HEK293 (cell line): ENCODE measurements around the gene CCDC85C.

Source experiments
- CTCF ChIA-PET: fragments of 350-600 bp; formaldehyde crosslinking; extraction: SDS; loops from one replicate; lab custom pipeline; 2021; ENCODE audit warnings: antibody characterized with exemption; lab: Yijun Ruan, JAX
- POLR2A ChIA-PET: fragments of 300-600 bp; formaldehyde crosslinking; extraction: SDS; loops from one replicate; lab custom pipeline; 2020; ENCODE audit warnings: antibody characterized with exemption, inconsistent platforms; lab: Yijun Ruan, JAX
- H3K27ac ChIP-seq: fragments of 200-500 bp; sonication (Bioruptor generic); 2 replicates; pipeline ENCODE4 v1.5.1; 2014; ENCODE audit warnings: low read depth, low read length, control low read depth, inconsistent platforms; ENCODE audit errors: extremely low read depth
- H3K36me3 ChIP-seq, 2 experiments: fragments of 200-500 bp in 1 of 2; sonication (Bioruptor generic) in 1 of 2; 1 replicate in 1 of 2; 2 replicates in 1 of 2; pipeline ENCODE4 v1.5.1; 2014 to 2017; ENCODE audit warnings: inconsistent platforms in 2 of 2, low read length in 2 of 2; ENCODE audit not compliant: control insufficient read depth in 2 of 2, insufficient read depth in 1 of 2
- H3K4me1 ChIP-seq: fragments of 200-500 bp; sonication (Bioruptor generic); 2 replicates; pipeline ENCODE4 v1.5.1; 2014; ENCODE audit warnings: mild to moderate bottlenecking, low read length, inconsistent platforms; ENCODE audit not compliant: control insufficient read depth, insufficient read depth
- H3K4me3 ChIP-seq: 2 replicates; pipeline ENCODE4 v1.5.1; 2011; ENCODE audit warnings: low read depth, mild to moderate bottlenecking, control low read depth, low read length, moderate library complexity
- H3K9me3 ChIP-seq: fragments of 200-500 bp; sonication (Bioruptor generic); 2 replicates; pipeline ENCODE4 v1.5.1; 2014; ENCODE audit warnings: low read depth, low read length, inconsistent platforms; ENCODE audit not compliant: control insufficient read depth, insufficient read depth
- HOXD13 ChIP-seq: sonication (generic); formaldehyde crosslinking; IDR thresholded peaks from 2 replicates; pipeline ENCODE4 v1.8.0; 2022; ENCODE audit warnings: missing genetic modification reagents, borderline replicate concordance
- KLF16 ChIP-seq: fragments of 450-650 bp; formaldehyde crosslinking; IDR thresholded peaks from 2 replicates; pipeline ENCODE4 v1.5.1; 2017; ENCODE audit warnings: missing biosample characterization, missing genetic modification characterization
- RBAK ChIP-seq: fragments of 450-650 bp; formaldehyde crosslinking; IDR thresholded peaks from 2 replicates; pipeline ENCODE4 v1.5.1; 2016; ENCODE audit warnings: missing biosample characterization, missing genetic modification characterization
- SP7 ChIP-seq: fragments of 450-650 bp; formaldehyde crosslinking; IDR thresholded peaks from 2 replicates; pipeline ENCODE4 v1.5.1; 2016; ENCODE audit warnings: missing biosample characterization, missing genetic modification characterization
- TRIM28 ChIP-seq: IDR thresholded peaks from 2 replicates; pipeline ENCODE4 v1.6.1; 2011; ENCODE audit warnings: low read length, control low read depth, borderline replicate concordance
- YY1 ChIP-seq: fragments of 450-650 bp; formaldehyde crosslinking; IDR thresholded peaks from 2 replicates; pipeline ENCODE4 v1.5.1; 2018; ENCODE audit warnings: missing biosample characterization, missing genetic modification characterization
- ZNF140 ChIP-seq: fragments of 450-650 bp; formaldehyde crosslinking; IDR thresholded peaks from 2 replicates; pipeline ENCODE4 v1.5.1; 2016; ENCODE audit warnings: missing biosample characterization, missing genetic modification characterization
- ZNF169 ChIP-seq: fragments of 450-650 bp; formaldehyde crosslinking; IDR thresholded peaks from 2 replicates; pipeline ENCODE4 v1.5.1; 2016; ENCODE audit warnings: missing biosample characterization, missing genetic modification characterization
- ZNF2 ChIP-seq: fragments of 450-650 bp; formaldehyde crosslinking; IDR thresholded peaks from 2 replicates; pipeline ENCODE4 v1.5.1; 2016; ENCODE audit warnings: missing biosample characterization, missing genetic modification characterization
- ZNF239 ChIP-seq: fragments of 450-650 bp; formaldehyde crosslinking; IDR thresholded peaks from 2 replicates; pipeline ENCODE4 v1.5.1; 2016; ENCODE audit warnings: missing biosample characterization, missing genetic modification characterization
- ZNF324 ChIP-seq: fragments of 450-650 bp; formaldehyde crosslinking; IDR thresholded peaks from 2 replicates; pipeline ENCODE4 v1.5.1; 2016; ENCODE audit warnings: missing biosample characterization, missing genetic modification characterization
- ZNF366 ChIP-seq: fragments of 450-650 bp; formaldehyde crosslinking; conservative IDR thresholded peaks from 2 replicates; pipeline ENCODE4 v1.5.1; 2016; ENCODE audit warnings: missing biosample characterization, missing genetic modification characterization
- ZNF37A ChIP-seq: fragments of 450-650 bp; IDR thresholded peaks from 2 replicates; pipeline ENCODE4 v1.5.1; 2018; ENCODE audit warnings: missing biosample characterization, missing genetic modification characterization
- ZNF391 ChIP-seq: fragments of 450-650 bp; formaldehyde crosslinking; IDR thresholded peaks from 2 replicates; pipeline ENCODE4 v1.5.1; 2016; ENCODE audit warnings: low read depth, missing biosample characterization, missing genetic modification characterization, borderline replicate concordance
- ZNF555 ChIP-seq: fragments of 450-650 bp; formaldehyde crosslinking; conservative IDR thresholded peaks from 2 replicates; pipeline ENCODE4 v1.5.1; 2017; ENCODE audit warnings: missing biosample characterization, mild to moderate bottlenecking, missing genetic modification characterization, inconsistent platforms
- ZNF596 ChIP-seq: fragments of 450-650 bp; IDR thresholded peaks from 2 replicates; pipeline ENCODE4 v1.5.0; 2018; ENCODE audit warnings: missing biosample characterization, mild to moderate bottlenecking, missing genetic modification characterization, moderate library complexity
- ZNF600 ChIP-seq: fragments of 450-650 bp; formaldehyde crosslinking; IDR thresholded peaks from 2 replicates; pipeline ENCODE4 v1.5.1; 2016; ENCODE audit warnings: missing biosample characterization, missing genetic modification characterization
- ZNF830 ChIP-seq: fragments of 450-650 bp; IDR thresholded peaks from 2 replicates; pipeline ENCODE4 v1.5.0; 2018; ENCODE audit warnings: missing biosample characterization, missing genetic modification characterization, low read depth, mild to moderate bottlenecking, moderate library complexity
- ZXDB ChIP-seq: fragments of 450-650 bp; formaldehyde crosslinking; IDR thresholded peaks from 2 replicates; pipeline ENCODE4 v1.5.1; 2016; ENCODE audit warnings: missing biosample characterization, missing genetic modification characterization
- TF ChIP-seq, protein P1 (sequence below): fragments of 450-650 bp; formaldehyde crosslinking; IDR thresholded peaks from 2 replicates; pipeline ENCODE4 v1.5.1; 2017; ENCODE audit warnings: missing biosample characterization, missing genetic modification characterization
- TF ChIP-seq, protein P2 (sequence below): fragments of 450-650 bp; formaldehyde crosslinking; IDR thresholded peaks from 2 replicates; pipeline ENCODE4 v1.5.1; 2016; ENCODE audit warnings: missing biosample characterization, missing genetic modification characterization
- TF ChIP-seq, protein P3 (sequence below): fragments of 450-650 bp; formaldehyde crosslinking; IDR thresholded peaks from 2 replicates; pipeline ENCODE4 v1.5.1; 2016; ENCODE audit warnings: missing biosample characterization, missing genetic modification characterization, borderline replicate concordance

The CCDC85C gene

DNA sequence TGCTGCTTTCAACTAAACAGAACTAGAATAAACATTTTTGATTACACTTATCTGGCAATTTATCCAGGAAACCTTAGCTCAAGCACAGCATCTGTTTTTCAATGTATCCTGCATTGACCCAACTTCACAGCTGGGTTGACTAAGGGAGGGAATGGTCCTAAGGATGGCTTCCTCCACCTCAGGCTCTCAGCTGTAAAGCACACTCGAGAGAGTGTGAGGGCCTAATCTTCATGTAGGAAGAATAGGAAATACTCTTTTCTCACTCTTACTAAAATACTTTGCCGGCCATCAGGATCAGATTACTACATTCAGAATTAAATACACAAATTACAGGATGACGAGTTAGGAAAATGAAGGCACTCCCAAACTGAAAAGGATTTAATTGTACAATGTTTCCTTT is 130.5 kb downstream of the CCDC85C start:
- ChIA-PET CTCF (interaction anchor here (0.7 to 0.9 kb wide), 3 partner anchors 8 to 912 kb away, joined by 3 to 5 read pairs (median 4); no protein-coding TSS in a partner anchor), POLR2A (no interaction called here)
- H3K27ac ChIP-seq, result no peak overlapping the region
- peaks cover 31% of the 10 kb centered on the region for H3K4me1 ChIP-seq
- H3K9me3 ChIP-seq, result no peaks in the 10 kb centered on the region
- no peaks in the 10 kb centered on the region for H3K36me3 ChIP-seq
- H3K4me3 ChIP-seq, result no peak overlapping the region
- TF ChIP-seq, protein P1, sequence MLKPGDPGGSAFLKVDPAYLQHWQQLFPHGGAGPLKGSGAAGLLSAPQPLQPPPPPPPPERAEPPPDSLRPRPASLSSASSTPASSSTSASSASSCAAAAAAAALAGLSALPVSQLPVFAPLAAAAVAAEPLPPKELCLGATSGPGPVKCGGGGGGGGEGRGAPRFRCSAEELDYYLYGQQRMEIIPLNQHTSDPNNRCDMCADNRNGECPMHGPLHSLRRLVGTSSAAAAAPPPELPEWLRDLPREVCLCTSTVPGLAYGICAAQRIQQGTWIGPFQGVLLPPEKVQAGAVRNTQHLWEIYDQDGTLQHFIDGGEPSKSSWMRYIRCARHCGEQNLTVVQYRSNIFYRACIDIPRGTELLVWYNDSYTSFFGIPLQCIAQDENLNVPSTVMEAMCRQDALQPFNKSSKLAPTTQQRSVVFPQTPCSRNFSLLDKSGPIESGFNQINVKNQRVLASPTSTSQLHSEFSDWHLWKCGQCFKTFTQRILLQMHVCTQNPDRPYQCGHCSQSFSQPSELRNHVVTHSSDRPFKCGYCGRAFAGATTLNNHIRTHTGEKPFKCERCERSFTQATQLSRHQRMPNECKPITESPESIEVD (tag by site-specific recombination), result peak; percentile 76
- TF ChIP-seq SP7 (tag by site-specific recombination), result no peak

DNA sequence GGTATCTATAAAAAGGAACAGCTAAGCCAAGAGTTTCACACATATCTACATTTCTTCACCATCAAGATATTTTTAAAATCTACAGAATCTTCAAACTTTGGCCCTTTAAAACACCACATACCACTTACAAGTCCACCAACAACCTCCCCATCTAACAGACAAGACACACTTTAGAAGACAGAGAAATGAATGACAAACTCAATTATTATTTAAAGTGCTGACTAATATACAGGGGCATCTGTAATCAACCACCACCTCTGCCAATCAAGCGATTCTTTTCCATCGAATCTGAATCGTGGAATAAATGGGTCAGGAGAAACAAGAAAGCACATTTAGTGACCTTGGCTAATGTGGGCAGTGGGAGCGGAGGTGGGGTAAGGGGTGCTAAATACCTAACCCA is 131.1 kb downstream of the CCDC85C start:
- Histone ChIP-seq H3K36me3 (no peaks in the 10 kb centered on the region), H3K27ac (no peak overlapping the region), H3K4me3 (no peak overlapping the region), H3K4me1 (peaks cover 33% of the 10 kb centered on the region), H3K9me3 (no peaks in the 10 kb centered on the region)
- ChIA-PET CTCF (interaction anchor here (0.5 to 1.4 kb wide), 4 partner anchors 10 to 913 kb away, joined by 3 to 6 read pairs (median 4); no protein-coding TSS in a partner anchor), POLR2A (no interaction called here)
- TF ChIP-seq HOXD13 (CRISPR knock-in tag), result no peak
- TF ChIP-seq ZXDB (tag by site-specific recombination), result no peak
- no peak for TF ChIP-seq ZNF555 (tag by site-specific recombination)
- no peak for TF ChIP-seq ZNF239 (tag by site-specific recombination)
- TF ChIP-seq ZNF391, result no peak
- TF ChIP-seq, protein P2, sequence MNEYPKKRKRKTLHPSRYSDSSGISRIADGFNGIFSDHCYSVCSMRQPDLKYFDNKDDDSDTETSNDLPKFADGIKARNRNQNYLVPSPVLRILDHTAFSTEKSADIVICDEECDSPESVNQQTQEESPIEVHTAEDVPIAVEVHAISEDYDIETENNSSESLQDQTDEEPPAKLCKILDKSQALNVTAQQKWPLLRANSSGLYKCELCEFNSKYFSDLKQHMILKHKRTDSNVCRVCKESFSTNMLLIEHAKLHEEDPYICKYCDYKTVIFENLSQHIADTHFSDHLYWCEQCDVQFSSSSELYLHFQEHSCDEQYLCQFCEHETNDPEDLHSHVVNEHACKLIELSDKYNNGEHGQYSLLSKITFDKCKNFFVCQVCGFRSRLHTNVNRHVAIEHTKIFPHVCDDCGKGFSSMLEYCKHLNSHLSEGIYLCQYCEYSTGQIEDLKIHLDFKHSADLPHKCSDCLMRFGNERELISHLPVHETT (tag by site-specific recombination), result no peak
- no peak for TF ChIP-seq ZNF830
- TF ChIP-seq ZNF2 (tag by site-specific recombination), result no peak
- TF ChIP-seq ZNF596 (tag by site-specific recombination), result no peak
- no peak for TF ChIP-seq ZNF366 (tag by site-specific recombination)
- TF ChIP-seq ZNF600 (tag by site-specific recombination), result no peak
- TF ChIP-seq KLF16 (tag by site-specific recombination), result no peak
- TF ChIP-seq, protein P3, sequence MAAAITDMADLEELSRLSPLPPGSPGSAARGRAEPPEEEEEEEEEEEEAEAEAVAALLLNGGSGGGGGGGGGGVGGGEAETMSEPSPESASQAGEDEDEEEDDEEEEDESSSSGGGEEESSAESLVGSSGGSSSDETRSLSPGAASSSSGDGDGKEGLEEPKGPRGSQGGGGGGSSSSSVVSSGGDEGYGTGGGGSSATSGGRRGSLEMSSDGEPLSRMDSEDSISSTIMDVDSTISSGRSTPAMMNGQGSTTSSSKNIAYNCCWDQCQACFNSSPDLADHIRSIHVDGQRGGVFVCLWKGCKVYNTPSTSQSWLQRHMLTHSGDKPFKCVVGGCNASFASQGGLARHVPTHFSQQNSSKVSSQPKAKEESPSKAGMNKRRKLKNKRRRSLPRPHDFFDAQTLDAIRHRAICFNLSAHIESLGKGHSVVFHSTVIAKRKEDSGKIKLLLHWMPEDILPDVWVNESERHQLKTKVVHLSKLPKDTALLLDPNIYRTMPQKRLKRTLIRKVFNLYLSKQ (tag by site-specific recombination), result no peak
- TF ChIP-seq ZNF169 (tag by site-specific recombination), result no peak
- TF ChIP-seq RBAK, result no peak

DNA sequence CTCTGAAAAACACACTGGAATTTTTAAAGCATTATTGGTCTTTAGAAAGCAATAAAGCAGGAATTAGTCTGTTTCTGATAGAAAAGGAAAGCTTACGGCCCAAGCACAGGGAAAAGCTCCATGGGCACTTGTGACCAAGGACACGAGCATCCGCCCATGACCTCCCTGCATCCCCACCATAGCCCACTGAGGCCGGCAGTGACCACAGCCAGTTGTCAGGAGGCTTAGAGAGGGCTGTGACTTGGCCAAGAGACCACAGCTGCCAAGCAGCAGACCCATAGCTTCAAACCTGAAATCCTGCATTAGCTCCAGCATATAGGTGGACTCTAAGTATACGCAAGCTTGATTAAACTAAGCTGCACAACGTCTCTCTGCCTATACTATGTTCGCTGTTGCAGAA is 132.3 kb downstream of the CCDC85C start:
- no peaks in the 10 kb centered on the region for H3K36me3 ChIP-seq
- H3K9me3 ChIP-seq, result no peaks in the 10 kb centered on the region
- TF ChIP-seq, protein P1 (tag by site-specific recombination), result no peak
- TF ChIP-seq ZNF37A (tag by site-specific recombination) (no peak), YY1 (tag by site-specific recombination) (no peak), ZNF140 (tag by site-specific recombination) (no peak), TRIM28 (no peak), ZNF324 (tag by site-specific recombination) (no peak)
- H3K4me1 ChIP-seq, result peaks cover 37% of the 10 kb centered on the region
- no peak overlapping the region for H3K27ac ChIP-seq
- ChIA-PET POLR2A (no interaction called here), CTCF (interaction anchor here (1.0 to 1.4 kb wide), 3 partner anchors 8 to 152 kb away, joined by 3 to 6 read pairs (median 3); no protein-coding TSS in a partner anchor)
- no peak overlapping the region for H3K4me3 ChIP-seq
